PC-9 (cell line): ENCODE results near the gene MDC1. TPM values are rescaled to one million over a fixed set of nuclear protein-coding genes. Genes with fewer than 3 reads are reported as not detected.
A peak's percentile ranks its signal among the peaks of the same experiment; 100 is the strongest.

Source experiments
- BruUV-seq: library from RNA; stranded (reverse); fragments of 400-500 nt; replicated peaks from 2 replicates; lab custom pipeline; 2021; lab: Mats Ljungman, UMichigan
- CTCF ChIA-PET: fragments of 300-600 bp; sonication (Branson Sonifier 250); formaldehyde crosslinking; loops from one replicate; lab custom pipeline; 2022; ENCODE audit warnings: antibody characterized with exemption; lab: Charles Lee
- POLR2A ChIA-PET: fragments of 300-600 bp; sonication (Branson Sonifier 250); formaldehyde crosslinking; loops from one replicate; lab custom pipeline; 2022; ENCODE audit warnings: antibody characterized with exemption; ENCODE audit not compliant: unreplicated experiment; lab: Charles Lee
- DNase-seq, 2 experiments: peaks; one replicate each; pipeline versions ENCODE4 v3.0.0 to v3.0.0-alpha.2; 2015 to 2022; ENCODE audit warnings: mixed read lengths in 1 of 2
- H2AFZ ChIP-seq: fragments of 200-600 bp; sonication (generic); 2 replicates; pipeline ENCODE4 v1.8.1; 2017; ENCODE audit warnings: antibody characterized with exemption
- H3F3A ChIP-seq: fragments of 200-600 bp; sonication (generic); 2 replicates; pipeline ENCODE4 v1.8.1; 2017; ENCODE audit warnings: antibody characterized with exemption, mild to moderate bottlenecking, low read depth; ENCODE audit not compliant: insufficient read depth
- H3K27ac ChIP-seq: fragments of 200-600 bp; sonication (generic); 2 replicates; pipeline ENCODE4 v1.6.1; 2016; ENCODE audit warnings: mixed run types
- H3K27me3 ChIP-seq: fragments of 200-600 bp; sonication (generic); 2 replicates; pipeline ENCODE4 v1.6.1; 2016; ENCODE audit warnings: low read depth, mixed run types; ENCODE audit not compliant: insufficient read depth
- H3K36me3 ChIP-seq: fragments of 200-600 bp; sonication (generic); 2 replicates; pipeline ENCODE4 v1.6.1; 2016; ENCODE audit warnings: low read depth, mixed run types
- H3K4me1 ChIP-seq: fragments of 200-600 bp; sonication (generic); replicated peaks from 2 replicates; pipeline ENCODE4 v1.6.1; 2016; ENCODE audit warnings: mixed run types; ENCODE audit not compliant: insufficient read depth
- H3K4me2 ChIP-seq: fragments of 200-600 bp; sonication (generic); 2 replicates; pipeline ENCODE4 v1.6.1; 2017; ENCODE audit warnings: mixed run types
- H3K4me3 ChIP-seq: fragments of 200-600 bp; sonication (generic); 2 replicates; pipeline ENCODE4 v1.6.1; 2016; ENCODE audit warnings: mixed run types
- H3K79me2 ChIP-seq: fragments of 200-600 bp; sonication (generic); 2 replicates; pipeline ENCODE4 v1.6.1; 2017; ENCODE audit warnings: low read depth, mixed run types
- H3K9me2 ChIP-seq: fragments of 200-600 bp; sonication (generic); 2 replicates; pipeline ENCODE4 v1.8.1; 2017; ENCODE audit warnings: mild to moderate bottlenecking; ENCODE audit not compliant: insufficient read depth
- H3K9me3 ChIP-seq: fragments of 200-600 bp; sonication (generic); 2 replicates; pipeline ENCODE4 v1.8.1; 2016; ENCODE audit warnings: low read depth; ENCODE audit not compliant: insufficient read depth
- H4K20me1 ChIP-seq: fragments of 200-600 bp; sonication (generic); 2 replicates; pipeline ENCODE4 v1.8.1; 2017; ENCODE audit not compliant: insufficient read depth
- CTCF ChIP-seq: fragments of 200-600 bp; sonication (generic); conservative IDR thresholded peaks from 2 replicates; pipeline ENCODE4 v1.6.1; 2017; ENCODE audit warnings: mixed run types, antibody characterized with exemption, mild to moderate bottlenecking, moderate library complexity
- EZH2 ChIP-seq: fragments of 200-600 bp; sonication (generic); IDR thresholded peaks from 2 replicates; pipeline ENCODE4 v1.8.0; 2017; ENCODE audit warnings: antibody characterized with exemption, low read depth
- intact Hi-C: fragments of 100-400 bp; cut with micrococcal nuclease; formaldehyde crosslinking; loops from one replicate; pipeline ENCODE4 v1.10.0; 2022; ENCODE audit not compliant: unreplicated experiment
- total RNA-seq: library from RNA; stranded (reverse); gene quantifications from 2 replicates; pipeline ENCODE4 v1.2.3, GENCODE V29; 2021

MDC1 gene
- total RNA-seq, 1 experiment from 2014 or later = 81.6 TPM

- Histone ChIP-seq H3K4me2 (peak overlapping the region; percentile 93), H3K9me3 (no peaks in the 10 kb centered on the region), H3K36me3 (no peaks in the 10 kb centered on the region), H3K27ac (peak overlapping the region; percentile 84), H3K4me3 (peak overlapping the region; percentile 98), H3K79me2 (peaks cover 63% of the 10 kb centered on the region), H3K27me3 (no peaks in the 10 kb centered on the region), H2AFZ (no peak overlapping the region), H3F3A (peaks cover 58% of the 10 kb centered on the region), H3K9me2 (no peaks in the 10 kb centered on the region), H4K20me1 (no peaks in the 10 kb centered on the region), H3K4me1 (peaks cover 46% of the 10 kb centered on the region)
- intact Hi-C loops = loop anchor here (1.0 to 2.0 kb wide), 2 partner anchors 36 to 201 kb away; partner anchors contain the start of gene MDC1
- POLR2A ChIA-PET = interaction anchor here (0.6 kb wide), 1 partner anchor 46 kb away, joined by 4 read pairs; no protein-coding TSS in a partner anchor
- TSS peak; percentile 2 for BruUV-seq
- DNase-seq = no peak
- CTCF ChIA-PET = interaction anchor here (1.0 kb wide), 1 partner anchor 45 kb away, joined by 5 read pairs; no protein-coding TSS in a partner anchor
- TF ChIP-seq CTCF (no peak), EZH2 (no peak)
Observed at GRCh38 chr6:30681766-30682142, 35.3 kb downstream of the MDC1 start.

- H3K9me3 ChIP-seq = no peaks in the 10 kb centered on the region
- no peak for TF ChIP-seq EZH2
- no peak for TF ChIP-seq CTCF
- CTCF ChIA-PET = interaction anchor here (0.6 kb wide), 2 partner anchors 196 to 613 kb away, joined by 3 to 4 read pairs; partner anchors contain the start of gene PPP1R11
- H3F3A ChIP-seq = peaks cover 64% of the 10 kb centered on the region
- H3K4me2 ChIP-seq = no peak overlapping the region
- H3K27ac ChIP-seq = no peak overlapping the region
- no peaks in the 10 kb centered on the region for H4K20me1 ChIP-seq
- no peaks in the 10 kb centered on the region for H3K27me3 ChIP-seq
- H2AFZ ChIP-seq = no peak overlapping the region
- no peaks in the 10 kb centered on the region for H3K9me2 ChIP-seq
- no peaks in the 10 kb centered on the region for H3K36me3 ChIP-seq
- H3K4me3 ChIP-seq = no peak overlapping the region
- peaks cover 33% of the 10 kb centered on the region for H3K4me1 ChIP-seq
- POLR2A ChIA-PET = interaction anchor here (0.6 kb wide), 1 partner anchor 37 kb away, joined by 3 read pairs; the partner anchor contains the start of gene MDC1
- DNase-seq = no peak
- peaks cover 48% of the 10 kb centered on the region for H3K79me2 ChIP-seq
- no TSS peak for BruUV-seq
- intact Hi-C loops = loop anchor here (1.0 kb wide), 2 partner anchors 42 to 197 kb away; no protein-coding TSS in a partner anchor
Observed at GRCh38 chr6:30679765-30680535, 37.1 kb downstream of the MDC1 start.

GRCh38 chr6:30678964-30679726, 37.9 kb downstream of the MDC1 start:
- Histone ChIP-seq H2AFZ (no peak overlapping the region), H3K36me3 (no peaks in the 10 kb centered on the region), H3K27ac (no peak overlapping the region), H3K27me3 (no peaks in the 10 kb centered on the region), H3K9me3 (no peaks in the 10 kb centered on the region), H4K20me1 (no peaks in the 10 kb centered on the region), H3F3A (peaks cover 63% of the 10 kb centered on the region), H3K4me2 (0 out of 2 replicates have a peak overlapping the region, but pooled peaks have one; percentile 3), H3K9me2 (no peaks in the 10 kb centered on the region), H3K4me1 (peaks cover 30% of the 10 kb centered on the region), H3K4me3 (no peak overlapping the region), H3K79me2 (peaks cover 40% of the 10 kb centered on the region)
- TF ChIP-seq EZH2 (no peak), CTCF (peak; percentile 94)
- BruUV-seq = no TSS peak
- DNase-seq = peak in 1 of 2 experiments; percentile 74
- intact Hi-C loops = loop anchor here (1.0 kb wide), 2 partner anchors 43 to 198 kb away; no protein-coding TSS in a partner anchor
- POLR2A ChIA-PET = interaction anchor here (0.6 to 0.8 kb wide), 2 partner anchors 19 to 38 kb away, joined by 3 to 34 read pairs; partner anchors contain the start of gene MDC1
- CTCF ChIA-PET = interaction anchor here (0.6 to 1.0 kb wide), 6 partner anchors 38 to 242 kb away, joined by 3 to 6 read pairs (median 4); partner anchors contain the start of gene MDC1
